ENCODE measurements around the gene DHRS11. TPM values are rescaled to one million over a fixed set of nuclear protein-coding genes. Genes with fewer than 3 reads are reported as not detected.

The DHRS11 gene
- total RNA-seq, 1 experiment from 2014 or later, result 8.7 TPM

- DNase-seq (ENCODE audit: low read depth), result no peak
These were observed 58.6 kb downstream of the DHRS11 start for GRCh38 chr17:36650096-36650775.

Other genes with a start within 250 kb of the DHRS11 start
- gene TBC1D3H, start 203.4 kb upstream of the DHRS11 start, total RNA-seq (2014; rRNA removed), result not detected in 2 replicates
- gene ZNHIT3, start 105.2 kb upstream of the DHRS11 start, total RNA-seq (2014; rRNA removed), result 42.8 and 51.3 TPM in 2 replicates
- gene MYO19, start 57.0 kb upstream of the DHRS11 start, total RNA-seq (2014; rRNA removed), result 63.0 and 66.8 TPM in 2 replicates
- gene PIGW, start 56.9 kb upstream of the DHRS11 start, total RNA-seq (2014; rRNA removed), result 11.1 and 12.5 TPM in 2 replicates
- gene GGNBP2, start 47.0 kb upstream of the DHRS11 start, total RNA-seq (2014; rRNA removed), result 44.2 and 60.1 TPM in 2 replicates
- 10.8 and 11.2 TPM in 2 replicates for gene MRM1, start 9.7 kb downstream of the DHRS11 start, total RNA-seq (2014; rRNA removed)

Data from LHCN-M2 (cell line).